CD4-positive, alpha-beta memory T cell (primary cell): ENCODE measurements around the gene IRS2. TPM values are rescaled to one million over a fixed set of nuclear protein-coding genes. Genes with fewer than 3 reads are reported as not detected.

Experiments
- CTCF ChIA-PET: fragments of 350-600 bp; sonication (Branson Sonifier 250); formaldehyde crosslinking; loops from one replicate; lab custom pipeline; 2021; ENCODE audit warnings: inconsistent platforms; ENCODE audit not compliant: partially characterized antibody; lab: Charles Lee
- POLR2A ChIA-PET: fragments of 350-600 bp; sonication (Branson Sonifier 250); formaldehyde crosslinking; loops from one replicate; lab custom pipeline; 2021; ENCODE audit not compliant: partially characterized antibody; lab: Charles Lee
- DNase-seq, 5 donors: peaks; one replicate each; pipeline versions ENCODE4 v3.0.0 to v3.0.0-alpha.2; 2020 to 2022; ENCODE audit warnings: mixed read lengths in 1 of 5
- H3K27ac ChIP-seq: one replicate; pipeline ENCODE4 v1.7.0; 2013; ENCODE audit warnings: low read depth, low read length
- H3K27me3 ChIP-seq: 2 replicates; pipeline ENCODE4 v1.7.0; 2013; ENCODE audit warnings: mild to moderate bottlenecking, low read length, moderate library complexity; ENCODE audit not compliant: insufficient read depth
- H3K36me3 ChIP-seq: 2 replicates; pipeline ENCODE4 v1.7.0; 2013; ENCODE audit warnings: mild to moderate bottlenecking, low read length, moderate library complexity; ENCODE audit not compliant: insufficient read depth
- H3K4me1 ChIP-seq: 2 replicates; pipeline ENCODE4 v1.7.0; 2013; ENCODE audit warnings: mild to moderate bottlenecking, low read length, moderate library complexity; ENCODE audit not compliant: insufficient read depth
- H3K4me3 ChIP-seq, 2 donors: one replicate each; pipeline ENCODE4 v1.7.0; 2013; ENCODE audit warnings: low read length in 2 of 2, mild to moderate bottlenecking in 1 of 2
- H3K9me3 ChIP-seq, 2 donors: one replicate each; pipeline ENCODE4 v1.7.0; 2013; ENCODE audit warnings: low read length in 2 of 2, control low read depth in 1 of 2; ENCODE audit not compliant: control insufficient read depth in 1 of 2
- H3K27ac Mint-ChIP-seq, 7 donors: one replicate each; pipeline ENCODE4 v1.8.0; 2020 to 2021; ENCODE audit warnings: mixed read lengths in 7 of 7, mild to moderate bottlenecking in 6 of 7, inconsistent platforms in 3 of 7, moderate library complexity in 3 of 7
- H3K27me3 Mint-ChIP-seq, 2 donors: one replicate each; pipeline ENCODE4 v1.8.0; 2020 to 2021; ENCODE audit warnings: mixed read lengths in 2 of 2
- H3K36me3 Mint-ChIP-seq, 2 donors: one replicate each; pipeline ENCODE4 v1.8.0; 2020 to 2021; ENCODE audit warnings: mixed read lengths in 2 of 2, inconsistent platforms in 1 of 2, mild to moderate bottlenecking in 1 of 2
- H3K4me1 Mint-ChIP-seq, 4 donors: one replicate each; pipeline ENCODE4 v1.8.0; 2020 to 2021; ENCODE audit warnings: mixed read lengths in 4 of 4, mild to moderate bottlenecking in 1 of 4
- H3K4me3 Mint-ChIP-seq, 8 donors: one replicate each; pipeline ENCODE4 v1.8.0; 2020 to 2021; ENCODE audit warnings: mixed read lengths in 8 of 8, mild to moderate bottlenecking in 7 of 8, moderate library complexity in 6 of 8, inconsistent platforms in 3 of 8
- H3K9me3 Mint-ChIP-seq, 8 donors: one replicate each; pipeline ENCODE4 v1.8.0; 2020 to 2021; ENCODE audit warnings: mixed read lengths in 8 of 8, mild to moderate bottlenecking in 5 of 8, inconsistent platforms in 3 of 8, moderate library complexity in 1 of 8
- intact Hi-C: fragments of 100-400 bp; cut with micrococcal nuclease; formaldehyde crosslinking; loops from one replicate; pipeline ENCODE4 v1.15.1; 2023
- polyA plus RNA-seq, 2 donors: library from polyadenylated mRNA; unstranded; fragments of 300-500 nt; fragmentation: Illumina TruSeq; gene quantifications; one replicate each; pipeline ENCODE4 v1.2.3, GENCODE V29; 2021
- total RNA-seq, 2 experiments: library from RNA; stranded (reverse); gene quantifications; one replicate each; pipeline ENCODE4 v1.2.3, GENCODE V29; 2021

IRS2 gene
- total and polyA plus RNA-seq, 4 experiments from 2014 or later: 1.3 to 21.4 (median 12.2) TPM

DNA sequence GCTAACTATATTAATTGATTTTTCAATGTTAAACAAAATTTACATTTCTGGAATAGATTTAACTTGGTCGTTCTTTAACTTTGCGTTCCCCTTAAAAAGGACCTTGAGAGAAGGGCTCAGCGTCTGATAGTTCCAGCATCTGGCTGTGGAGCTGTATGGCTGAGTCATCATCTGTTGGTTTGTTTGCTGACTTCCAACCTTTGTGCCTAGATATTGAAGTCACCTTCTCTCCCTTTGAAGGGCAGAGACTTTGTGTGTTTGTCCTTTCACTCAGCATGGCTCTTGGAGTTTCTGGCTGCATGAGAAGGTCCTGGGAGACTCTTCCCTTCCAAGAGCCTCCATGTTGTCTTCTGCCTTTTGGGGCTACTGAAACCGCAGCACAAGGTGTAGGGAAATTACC, 16.6 kb upstream of the IRS2 start:
- POLR2A ChIA-PET: no interaction called here
- no peaks in the 10 kb centered on the region for H3K27me3 ChIP-seq
- H3K4me1 Mint-ChIP-seq: no peaks in the 10 kb centered on the region
- no peaks in the 10 kb centered on the region for H3K36me3 Mint-ChIP-seq
- H3K27ac ChIP-seq: no peak overlapping the region
- CTCF ChIA-PET: no interaction called here
- no peaks in the 10 kb centered on the region for H3K4me1 ChIP-seq
- no peak overlapping the region for H3K4me3 Mint-ChIP-seq
- H3K36me3 ChIP-seq: no peaks in the 10 kb centered on the region
- H3K9me3 ChIP-seq: no peaks in the 10 kb centered on the region
- H3K27ac Mint-ChIP-seq: no peak overlapping the region
- H3K4me3 ChIP-seq: no peak overlapping the region
- H3K9me3 Mint-ChIP-seq: no peaks in the 10 kb centered on the region
- intact Hi-C loops: no loop called here
- peaks cover 15 to 20% of the 10 kb centered on the region in 2 donors for H3K27me3 Mint-ChIP-seq
- no peak for DNase-seq

DNA sequence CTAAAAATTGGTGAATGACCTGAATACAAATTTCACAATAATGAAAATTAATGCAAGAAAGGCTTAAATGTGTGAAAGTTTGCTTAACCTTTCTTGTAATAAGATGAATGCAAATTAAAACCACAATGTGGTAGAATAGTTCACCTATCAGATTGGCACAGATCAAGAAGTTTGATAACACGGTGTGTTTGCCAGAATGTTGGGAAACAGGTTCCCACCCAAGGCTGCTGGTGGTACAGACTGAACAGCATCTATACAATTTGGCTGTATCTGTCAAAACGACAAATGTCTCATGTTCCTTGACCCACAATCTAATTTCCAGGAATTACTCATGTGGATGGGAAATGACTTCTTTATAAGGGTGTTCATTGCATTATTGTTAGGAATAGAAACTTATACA, 8.6 kb upstream of the IRS2 start:
- Histone ChIP-seq H3K4me3 (no peak overlapping the region), H3K27ac (no peak overlapping the region), H3K36me3 (no peaks in the 10 kb centered on the region), H3K9me3 (no peaks in the 10 kb centered on the region), H3K4me1 (peaks cover 13% of the 10 kb centered on the region), H3K27me3 (no peaks in the 10 kb centered on the region)
- CTCF ChIA-PET: no interaction called here
- Mint-ChIP-seq H3K27ac (no peak overlapping the region), H3K4me3 (no peak overlapping the region), H3K27me3 (peaks cover 19 to 34% of the 10 kb centered on the region in 2 donors), H3K4me1 (peaks cover 9 to 22% (median 15%) of the 10 kb centered on the region in 4 donors), H3K9me3 (no peaks in the 10 kb centered on the region), H3K36me3 (no peaks in the 10 kb centered on the region)
- intact Hi-C loops: loop anchor here (10.0 kb wide), 1 partner anchor 370 kb away; no protein-coding TSS in a partner anchor
- DNase-seq: no peak
- POLR2A ChIA-PET: interaction anchor here (1.2 kb wide), 1 partner anchor 10 kb away, joined by 3 read pairs; no protein-coding TSS in a partner anchor

GRCh38 chr13:109794095-109794494, 7.7 kb upstream of the IRS2 start:
- H3K27me3 Mint-ChIP-seq: peaks cover 19 to 34% of the 10 kb centered on the region in 2 donors
- intact Hi-C loops: loop anchor here (10.0 kb wide), 1 partner anchor 369 kb away; no protein-coding TSS in a partner anchor
- Histone ChIP-seq H3K4me1 (peaks cover 13% of the 10 kb centered on the region), H3K27me3 (no peaks in the 10 kb centered on the region), H3K27ac (no peak overlapping the region), H3K4me3 (no peak overlapping the region), H3K9me3 (no peaks in the 10 kb centered on the region), H3K36me3 (no peaks in the 10 kb centered on the region)
- no peak overlapping the region for H3K27ac Mint-ChIP-seq
- ChIA-PET CTCF (no interaction called here), POLR2A (no interaction called here)
- no peak overlapping the region for H3K4me3 Mint-ChIP-seq
- no peak for DNase-seq
- H3K4me1 Mint-ChIP-seq: peaks cover 9 to 22% (median 18%) of the 10 kb centered on the region in 4 donors
- H3K36me3 Mint-ChIP-seq: no peaks in the 10 kb centered on the region
- no peaks in the 10 kb centered on the region for H3K9me3 Mint-ChIP-seq

DNA sequence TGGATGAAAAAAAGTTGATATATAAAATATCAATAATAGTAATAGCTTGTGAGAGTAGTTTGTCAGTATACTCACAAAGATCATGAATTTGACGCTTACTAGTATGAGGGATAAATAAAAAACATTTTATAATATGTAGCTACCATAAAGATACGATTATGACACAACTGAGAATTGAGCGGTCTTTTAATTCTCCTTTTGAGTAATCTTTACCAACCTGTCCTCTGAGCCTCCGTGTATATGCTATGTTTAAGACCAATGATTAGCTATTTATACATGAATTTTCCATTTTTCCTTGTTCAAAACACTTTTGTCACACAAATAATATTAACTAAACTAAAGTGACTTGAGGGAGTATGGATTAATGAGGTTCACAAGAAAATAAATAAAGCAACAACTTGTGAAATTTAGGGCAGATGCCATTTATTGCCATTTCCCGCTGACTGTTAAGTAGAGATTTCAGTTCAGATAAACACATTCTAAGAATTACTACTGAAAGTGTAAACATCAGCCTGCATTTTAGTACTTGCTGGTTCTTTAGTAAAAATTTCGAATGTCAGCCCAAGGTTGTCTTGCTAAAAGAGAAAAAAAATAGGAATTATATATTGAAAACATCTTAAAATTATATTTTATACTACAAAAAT, 6.2 kb upstream of the IRS2 start:
- DNase-seq: no peak
- Mint-ChIP-seq H3K4me3 (no peak overlapping the region), H3K4me1 (peaks cover 15 to 36% (median 28%) of the 10 kb centered on the region in 4 donors), H3K36me3 (no peaks in the 10 kb centered on the region), H3K27me3 (peaks cover 19 to 28% of the 10 kb centered on the region in 2 donors), H3K9me3 (no peaks in the 10 kb centered on the region), H3K27ac (no peak overlapping the region)
- intact Hi-C loops: loop anchor here (10.0 kb wide), 1 partner anchor 368 kb away; no protein-coding TSS in a partner anchor
- Histone ChIP-seq H3K9me3 (no peaks in the 10 kb centered on the region), H3K4me1 (peaks cover 25% of the 10 kb centered on the region), H3K36me3 (no peaks in the 10 kb centered on the region), H3K27ac (no peak overlapping the region), H3K4me3 (no peak overlapping the region), H3K27me3 (no peaks in the 10 kb centered on the region)
- CTCF ChIA-PET: interaction anchor here (0.9 to 1.2 kb wide), 4 partner anchors 28 to 832 kb away, joined by 3 to 8 read pairs (median 5); no protein-coding TSS in a partner anchor
- POLR2A ChIA-PET: no interaction called here

GRCh38 chr13:109790942-109791605, 4.7 kb upstream of the IRS2 start:
- Histone ChIP-seq H3K4me3 (no peak overlapping the region), H3K36me3 (no peaks in the 10 kb centered on the region), H3K27me3 (no peaks in the 10 kb centered on the region), H3K9me3 (no peaks in the 10 kb centered on the region), H3K27ac (no peak overlapping the region), H3K4me1 (peaks cover 26% of the 10 kb centered on the region)
- peak; percentile 46 to 59 (median 55) for DNase-seq
- H3K4me3 Mint-ChIP-seq: no peak overlapping the region
- H3K9me3 Mint-ChIP-seq: no peaks in the 10 kb centered on the region
- intact Hi-C loops: loop anchor here (1.0 to 10.0 kb wide), 4 partner anchors 181 to 830 kb away; no protein-coding TSS in a partner anchor
- H3K36me3 Mint-ChIP-seq: peaks cover 0 to 2% of the 10 kb centered on the region in 2 donors
- H3K27ac Mint-ChIP-seq: peak overlapping the region in 3 of 7 donors; percentile 11 to 24 (median 12)
- CTCF ChIA-PET: interaction anchor here (0.9 to 2.9 kb wide), 9 partner anchors 11 to 830 kb away, joined by 3 to 19 read pairs (median 6); no protein-coding TSS in a partner anchor
- H3K4me1 Mint-ChIP-seq: peaks cover 15 to 36% (median 28%) of the 10 kb centered on the region in 4 donors
- POLR2A ChIA-PET: interaction anchor here (2.9 kb wide), 1 partner anchor 11 kb away, joined by 15 read pairs; no protein-coding TSS in a partner anchor
- H3K27me3 Mint-ChIP-seq: peaks cover 11 to 18% of the 10 kb centered on the region in 2 donors

DNA sequence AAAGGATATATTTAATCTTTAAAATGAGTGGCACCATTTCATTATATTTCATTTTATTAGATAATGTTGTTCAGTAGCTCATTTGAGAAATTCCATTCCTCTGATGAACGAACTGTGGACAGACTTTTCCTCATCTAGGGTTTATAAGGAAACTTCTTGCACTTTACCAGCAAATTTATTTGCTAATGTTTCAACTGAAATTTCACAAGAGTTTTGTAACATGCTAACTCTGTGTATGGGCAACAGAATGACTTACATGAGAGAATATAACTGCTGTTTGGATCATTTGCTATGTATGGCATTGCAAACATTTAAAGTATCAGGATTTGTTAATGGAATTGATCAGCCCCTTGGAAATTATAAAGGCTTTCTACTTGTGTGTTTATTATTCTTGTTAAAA, 3.7 kb upstream of the IRS2 start:
- Histone ChIP-seq H3K9me3 (no peaks in the 10 kb centered on the region), H3K27ac (no peak overlapping the region), H3K27me3 (no peaks in the 10 kb centered on the region), H3K4me1 (peaks cover 22% of the 10 kb centered on the region), H3K4me3 (no peak overlapping the region), H3K36me3 (no peaks in the 10 kb centered on the region)
- intact Hi-C loops: loop anchor here (10.0 kb wide), 1 partner anchor 365 kb away; no protein-coding TSS in a partner anchor
- no peak for DNase-seq
- CTCF ChIA-PET: interaction anchor here (0.9 to 2.9 kb wide), 10 partner anchors 10 to 829 kb away, joined by 3 to 19 read pairs (median 4); no protein-coding TSS in a partner anchor
- H3K27ac Mint-ChIP-seq: no peak overlapping the region
- H3K9me3 Mint-ChIP-seq: no peaks in the 10 kb centered on the region
- POLR2A ChIA-PET: interaction anchor here (2.9 kb wide), 1 partner anchor 10 kb away, joined by 15 read pairs; no protein-coding TSS in a partner anchor
- peaks cover 6 to 9% of the 10 kb centered on the region in 2 donors for H3K27me3 Mint-ChIP-seq
- peaks cover 13 to 34% (median 22%) of the 10 kb centered on the region in 4 donors for H3K4me1 Mint-ChIP-seq
- H3K36me3 Mint-ChIP-seq: peaks cover 0 to 2% of the 10 kb centered on the region in 2 donors
- H3K4me3 Mint-ChIP-seq: no peak overlapping the region
